NB4 (cell line): ENCODE measurements around the gene CEMIP.

Experiments
- DNase-seq: peaks from one replicate; pipeline ENCODE4 v3.0.0; 2010; ENCODE audit warnings: low read depth
- H3K4me3 ChIP-seq: one replicate; pipeline ENCODE4 v1.5.1; 2011; ENCODE audit warnings: mild to moderate bottlenecking, low read depth, low read length, moderate library complexity
- CTCF ChIP-seq: IDR thresholded peaks from one replicate; pipeline ENCODE4 v1.5.1; 2012; ENCODE audit warnings: low read depth, low read length
- MAX ChIP-seq: IDR thresholded peaks from 2 replicates; pipeline ENCODE4 v1.6.1; 2011; ENCODE audit warnings: low read depth, low read length
- MYC ChIP-seq: IDR thresholded peaks from 2 replicates; pipeline ENCODE4 v1.6.1; 2011; ENCODE audit warnings: low read depth, low read length
- POLR2A ChIP-seq: IDR thresholded peaks from 2 replicates; pipeline ENCODE4 v1.6.1; 2011; ENCODE audit warnings: mild to moderate bottlenecking; ENCODE audit not compliant: insufficient read length; ENCODE audit errors: extremely low read depth

CEMIP gene

GRCh38 chr15:80838012-80838411 is 58.8 kb downstream of the CEMIP start:
- no peak overlapping the region for H3K4me3 ChIP-seq
- TF ChIP-seq CTCF (no peak), POLR2A (no peak), MYC (no peak), MAX (no peak)
- no peak for DNase-seq

- H3K4me3 ChIP-seq: no peak overlapping the region
These were observed 59.5 kb downstream of the CEMIP start for GRCh38 chr15:80838666-80839065.

GRCh38 chr15:80839764-80840130 is 60.6 kb downstream of the CEMIP start:
- no peak for DNase-seq
- TF ChIP-seq MYC (no peak), CTCF (no peak), MAX (no peak), POLR2A (no peak)
- no peak overlapping the region for H3K4me3 ChIP-seq

More at GRCh38 chr15:80838666-80839065, 59.5 kb downstream of the CEMIP start:
- TF ChIP-seq MYC (no peak), MAX (no peak), POLR2A (no peak), CTCF (no peak)
- no peak for DNase-seq

GRCh38 chr15:80840182-80841130 is 61.3 kb downstream of the CEMIP start:
- DNase-seq: no peak
- no peak overlapping the region for H3K4me3 ChIP-seq
- TF ChIP-seq CTCF (no peak), MYC (no peak), POLR2A (no peak), MAX (no peak)

GRCh38 chr15:80841541-80841940 is 62.4 kb downstream of the CEMIP start:
- no peak overlapping the region for H3K4me3 ChIP-seq
- TF ChIP-seq MAX (no peak), MYC (no peak), CTCF (no peak), POLR2A (no peak)
- DNase-seq: no peak
